ENCODE data around the gene ITGBL1.

Gene ITGBL1

DNA sequence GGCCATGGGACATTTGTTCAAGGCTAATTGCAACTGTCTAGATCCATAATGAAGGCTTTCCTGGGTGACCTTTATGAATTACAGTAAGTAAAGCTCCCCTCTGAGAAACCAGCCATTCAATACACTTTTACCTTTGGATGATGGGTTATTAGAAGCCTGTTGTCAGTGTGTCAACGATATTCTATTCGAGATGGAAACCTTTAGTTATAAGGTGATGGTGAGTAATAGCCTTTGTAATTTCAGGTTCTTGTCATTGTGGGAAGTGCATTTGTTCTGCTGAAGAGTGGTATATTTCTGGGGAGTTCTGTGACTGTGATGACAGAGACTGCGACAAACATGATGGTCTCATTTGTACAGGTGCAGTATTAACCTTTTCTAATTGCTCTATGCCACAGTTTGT lies 261.7 kb downstream of the ITGBL1 start:
- no peaks in the 10 kb centered on the region for H3K27me3 ChIP-seq (ENCODE audit: low read length)
- no peak overlapping the region for H3K9ac ChIP-seq (ENCODE audit: low read length)
- TF ChIP-seq, protein P1, sequence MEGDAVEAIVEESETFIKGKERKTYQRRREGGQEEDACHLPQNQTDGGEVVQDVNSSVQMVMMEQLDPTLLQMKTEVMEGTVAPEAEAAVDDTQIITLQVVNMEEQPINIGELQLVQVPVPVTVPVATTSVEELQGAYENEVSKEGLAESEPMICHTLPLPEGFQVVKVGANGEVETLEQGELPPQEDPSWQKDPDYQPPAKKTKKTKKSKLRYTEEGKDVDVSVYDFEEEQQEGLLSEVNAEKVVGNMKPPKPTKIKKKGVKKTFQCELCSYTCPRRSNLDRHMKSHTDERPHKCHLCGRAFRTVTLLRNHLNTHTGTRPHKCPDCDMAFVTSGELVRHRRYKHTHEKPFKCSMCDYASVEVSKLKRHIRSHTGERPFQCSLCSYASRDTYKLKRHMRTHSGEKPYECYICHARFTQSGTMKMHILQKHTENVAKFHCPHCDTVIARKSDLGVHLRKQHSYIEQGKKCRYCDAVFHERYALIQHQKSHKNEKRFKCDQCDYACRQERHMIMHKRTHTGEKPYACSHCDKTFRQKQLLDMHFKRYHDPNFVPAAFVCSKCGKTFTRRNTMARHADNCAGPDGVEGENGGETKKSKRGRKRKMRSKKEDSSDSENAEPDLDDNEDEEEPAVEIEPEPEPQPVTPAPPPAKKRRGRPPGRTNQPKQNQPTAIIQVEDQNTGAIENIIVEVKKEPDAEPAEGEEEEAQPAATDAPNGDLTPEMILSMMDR (IDR thresholded peaks at IDR 0.05; ENCODE audit: insufficient read depth, low read length, poor library complexity, severe bottlenecking), result no peak
- no peak for TF ChIP-seq EZH2phosphoT487 (conservative IDR thresholded peaks at IDR 0.05; ENCODE audit: low read length)
- no peak overlapping the region for H3K27ac ChIP-seq (ENCODE audit: low read depth, low read length)
- H3K36me3 ChIP-seq (ENCODE audit: low read length), result no peaks in the 10 kb centered on the region
- no peaks in the 10 kb centered on the region for H3K9me3 ChIP-seq (ENCODE audit: insufficient read depth, low read length)
- H4K20me1 ChIP-seq (ENCODE audit: low read depth, low read length), result no peaks in the 10 kb centered on the region
- H3F3A ChIP-seq (ENCODE audit: insufficient read depth), result no peaks in the 10 kb centered on the region
- no peak overlapping the region for H2AFZ ChIP-seq (ENCODE audit: low read depth, low read length, severe bottlenecking)
- H3K4me2 ChIP-seq (ENCODE audit: low read depth, low read length, poor library complexity, severe bottlenecking), result no peak overlapping the region
- H3K9me2 ChIP-seq (replicated peaks; ENCODE audit: insufficient read depth, low read length), result no peaks in the 10 kb centered on the region
- H3K79me2 ChIP-seq (ENCODE audit: insufficient read depth, low read length), result no peaks in the 10 kb centered on the region
- no peak overlapping the region for H3K4me3 ChIP-seq (ENCODE audit: insufficient read depth, low read length, poor library complexity, severe bottlenecking)

DNA sequence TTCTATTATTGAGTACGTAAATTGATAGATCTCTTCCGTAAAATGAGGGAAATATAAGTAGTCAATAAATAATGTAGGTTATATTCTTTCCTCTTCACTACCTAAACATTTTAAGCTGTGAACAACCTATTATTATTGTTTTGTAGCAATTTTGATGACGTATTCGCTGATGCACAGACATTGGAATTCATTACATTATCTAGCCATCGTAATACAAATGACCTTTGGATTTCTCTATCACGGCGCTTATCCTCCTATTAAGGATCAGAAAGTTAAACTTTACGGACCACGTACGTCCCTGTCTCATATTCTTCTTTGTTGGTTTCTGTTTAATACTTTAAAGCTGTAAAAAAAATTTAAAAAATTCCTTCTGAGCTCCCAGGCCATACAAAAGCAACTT lies 264.9 kb downstream of the ITGBL1 start:
- no peaks in the 10 kb centered on the region for H4K20me1 ChIP-seq (ENCODE audit: low read depth, low read length)
- no peaks in the 10 kb centered on the region for H3K27me3 ChIP-seq (ENCODE audit: low read length)
- no peaks in the 10 kb centered on the region for H3K79me2 ChIP-seq (ENCODE audit: insufficient read depth, low read length)
- H3F3A ChIP-seq (ENCODE audit: insufficient read depth), result no peaks in the 10 kb centered on the region
- no peaks in the 10 kb centered on the region for H3K9me3 ChIP-seq (ENCODE audit: insufficient read depth, low read length)
- no peak overlapping the region for H3K4me3 ChIP-seq (ENCODE audit: insufficient read depth, low read length, poor library complexity, severe bottlenecking)
- H3K36me3 ChIP-seq (ENCODE audit: low read length), result no peaks in the 10 kb centered on the region
- no peak for TF ChIP-seq EZH2phosphoT487 (conservative IDR thresholded peaks at IDR 0.05; ENCODE audit: low read length)
- TF ChIP-seq, protein P1 (IDR thresholded peaks at IDR 0.05; ENCODE audit: insufficient read depth, low read length, poor library complexity, severe bottlenecking), result no peak
- no peaks in the 10 kb centered on the region for H3K9me2 ChIP-seq (replicated peaks; ENCODE audit: insufficient read depth, low read length)
- H3K27ac ChIP-seq (ENCODE audit: low read depth, low read length), result no peak overlapping the region
- no peak overlapping the region for H3K4me2 ChIP-seq (ENCODE audit: low read depth, low read length, poor library complexity, severe bottlenecking)
- no peak overlapping the region for H3K9ac ChIP-seq (ENCODE audit: low read length)
- no peak overlapping the region for H2AFZ ChIP-seq (ENCODE audit: low read depth, low read length, severe bottlenecking)

DNA sequence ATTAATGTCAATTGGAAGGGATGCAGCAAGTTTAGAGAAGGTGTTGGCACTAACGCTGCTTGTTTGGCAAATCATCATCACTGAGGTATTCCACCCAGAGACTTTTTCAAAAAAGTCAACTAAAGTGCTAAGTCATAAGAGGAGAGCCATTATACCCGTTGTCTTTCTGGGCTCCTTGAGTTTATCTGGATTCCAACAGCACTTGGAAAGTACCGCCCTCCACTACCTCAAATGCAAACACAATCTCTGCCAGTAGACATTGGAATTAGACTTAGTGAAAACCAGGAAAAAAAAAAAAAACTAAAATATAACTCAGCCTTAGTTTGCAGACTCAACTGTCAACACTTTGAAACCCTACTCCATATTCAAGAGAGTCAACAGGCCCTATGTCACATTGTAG lies 266.0 kb downstream of the ITGBL1 start:
- no peaks in the 10 kb centered on the region for H3K36me3 ChIP-seq (ENCODE audit: low read length)
- TF ChIP-seq, protein P1 (IDR thresholded peaks at IDR 0.05; ENCODE audit: insufficient read depth, low read length, poor library complexity, severe bottlenecking), result no peak
- no peak for TF ChIP-seq EZH2phosphoT487 (conservative IDR thresholded peaks at IDR 0.05; ENCODE audit: low read length)
- H3K9me3 ChIP-seq (ENCODE audit: insufficient read depth, low read length), result no peaks in the 10 kb centered on the region
- H3K9me2 ChIP-seq (replicated peaks; ENCODE audit: insufficient read depth, low read length), result no peaks in the 10 kb centered on the region
- H4K20me1 ChIP-seq (ENCODE audit: low read depth, low read length), result no peaks in the 10 kb centered on the region
- H3K27ac ChIP-seq (ENCODE audit: low read depth, low read length), result no peak overlapping the region
- H3F3A ChIP-seq (ENCODE audit: insufficient read depth), result no peaks in the 10 kb centered on the region
- H3K27me3 ChIP-seq (ENCODE audit: low read length), result no peaks in the 10 kb centered on the region
- no peak overlapping the region for H2AFZ ChIP-seq (ENCODE audit: low read depth, low read length, severe bottlenecking)
- no peak overlapping the region for H3K4me3 ChIP-seq (ENCODE audit: insufficient read depth, low read length, poor library complexity, severe bottlenecking)
- H3K79me2 ChIP-seq (ENCODE audit: insufficient read depth, low read length), result no peaks in the 10 kb centered on the region
- H3K9ac ChIP-seq (ENCODE audit: low read length), result no peak overlapping the region
- no peak overlapping the region for H3K4me2 ChIP-seq (ENCODE audit: low read depth, low read length, poor library complexity, severe bottlenecking)
